ENCODE measurements around the gene MYOM3. TPM values are rescaled to one million over a fixed set of nuclear protein-coding genes. Genes with fewer than 3 reads are reported as not detected.

The MYOM3 gene
- total and polyA plus RNA-seq, 8 donors = 0.06 to 0.52 (median 0.27) TPM; not detected in 1

GRCh38 chr1:24122776-24123175, 10.8 kb upstream of the MYOM3 start:
- intact Hi-C loops (cut with DNase I) = no loop called here
- Histone ChIP-seq H3K4me1 (no peaks in the 10 kb centered on the region), H3K4me3 (no peak overlapping the region), H3K27me3 (peaks cover 0 to 12% of the 10 kb centered on the region in 2 donors), H3K27ac (no peak overlapping the region), H3K9me3 (no peaks in the 10 kb centered on the region), H3K36me3 (no peaks in the 10 kb centered on the region)
- DNase-seq (no peak), ATAC-seq (no peak)
- TF ChIP-seq CTCF (IDR thresholded peaks at IDR 0.05) = no peak

GRCh38 chr1:24121406-24121805, 9.5 kb upstream of the MYOM3 start:
- Histone ChIP-seq H3K27ac (no peak overlapping the region), H3K9me3 (no peaks in the 10 kb centered on the region), H3K27me3 (peaks cover 0 to 16% of the 10 kb centered on the region in 2 donors), H3K36me3 (no peaks in the 10 kb centered on the region), H3K4me1 (no peaks in the 10 kb centered on the region), H3K4me3 (no peak overlapping the region)
- ATAC-seq (no peak), DNase-seq (no peak)
- intact Hi-C loops (cut with DNase I) = no loop called here
- TF ChIP-seq CTCF (IDR thresholded peaks at IDR 0.05) = no peak

GRCh38 chr1:24120965-24121364, 9.0 kb upstream of the MYOM3 start:
- TF ChIP-seq CTCF (IDR thresholded peaks at IDR 0.05) = no peak
- Histone ChIP-seq H3K9me3 (no peaks in the 10 kb centered on the region), H3K27me3 (peaks cover 0 to 21% of the 10 kb centered on the region in 2 donors), H3K4me1 (no peaks in the 10 kb centered on the region), H3K36me3 (no peaks in the 10 kb centered on the region), H3K27ac (no peak overlapping the region), H3K4me3 (no peak overlapping the region)
- intact Hi-C loops (cut with DNase I) = no loop called here
- DNase-seq = no peak
- no peak for ATAC-seq

- no peaks in the 10 kb centered on the region for H3K4me1 ChIP-seq
- intact Hi-C loops (cut with DNase I) = no loop called here
Observed at GRCh38 chr1:24119859-24120756, 8.2 kb upstream of the MYOM3 start.

More at GRCh38 chr1:24119859-24120756, 8.2 kb upstream of the MYOM3 start:
- ATAC-seq = peak; percentile 89
- peak in 1 of 4 donors; percentile 60 for DNase-seq
- Histone ChIP-seq H3K4me3 (no peak overlapping the region), H3K27me3 (peaks cover 0 to 29% of the 10 kb centered on the region in 2 donors), H3K27ac (peak overlapping the region; percentile 23 to 33), H3K36me3 (no peaks in the 10 kb centered on the region), H3K9me3 (no peaks in the 10 kb centered on the region)
- TF ChIP-seq CTCF (IDR thresholded peaks at IDR 0.05) = no peak
